RWPE2 (cell line): ENCODE data around the gene TPSD1.

Experiments
- ATAC-seq: fragments of 200-7000 bp; cut with Tn5 transposase; 3 replicates; pipeline ENCODE4 v1.9.1; 2021; ENCODE audit warnings: low read depth
- DNase-seq: peaks from one replicate; pipeline ENCODE4 v3.0.0-alpha.2; 2020; ENCODE audit warnings: low spot score
- H3K27ac ChIP-seq: fragments of 450-650 bp; 2 replicates; pipeline ENCODE4 v1.5.1; 2017; ENCODE audit warnings: mild to moderate bottlenecking; ENCODE audit not compliant: poor library complexity, severe bottlenecking
- H3K27me3 ChIP-seq: fragments of 250-450 bp; sonication (Bioruptor Pico); 2 replicates; pipeline ENCODE4 v1.5.1; 2021; ENCODE audit warnings: mild to moderate bottlenecking, moderate library complexity; ENCODE audit not compliant: insufficient read depth, poor library complexity, severe bottlenecking
- H3K36me3 ChIP-seq: fragments of 250-450 bp; sonication (Bioruptor Pico); 2 replicates; pipeline ENCODE4 v1.5.1; 2020; ENCODE audit warnings: low read depth, mild to moderate bottlenecking, moderate library complexity
- H3K4me1 ChIP-seq: fragments of 250-450 bp; sonication (Bioruptor Pico); 2 replicates; pipeline ENCODE4 v1.5.1; 2021; ENCODE audit warnings: mild to moderate bottlenecking, moderate library complexity; ENCODE audit not compliant: insufficient read depth, poor library complexity, severe bottlenecking
- H3K4me3 ChIP-seq: fragments of 250-450 bp; sonication (Bioruptor Pico); 2 replicates; pipeline ENCODE4 v1.5.1; 2021; ENCODE audit warnings: mild to moderate bottlenecking, moderate library complexity; ENCODE audit not compliant: severe bottlenecking
- H3K9me3 ChIP-seq: fragments of 250-450 bp; sonication (Bioruptor Pico); 2 replicates; pipeline ENCODE4 v1.5.1; 2021; ENCODE audit warnings: mild to moderate bottlenecking, moderate library complexity; ENCODE audit not compliant: severe bottlenecking
- CTCF ChIP-seq: fragments of 450-650 bp; IDR thresholded peaks from one replicate; pipeline ENCODE4 v1.5.1; 2017; ENCODE audit warnings: mild to moderate bottlenecking, moderate library complexity; ENCODE audit not compliant: poor library complexity, severe bottlenecking

The TPSD1 gene

DNA sequence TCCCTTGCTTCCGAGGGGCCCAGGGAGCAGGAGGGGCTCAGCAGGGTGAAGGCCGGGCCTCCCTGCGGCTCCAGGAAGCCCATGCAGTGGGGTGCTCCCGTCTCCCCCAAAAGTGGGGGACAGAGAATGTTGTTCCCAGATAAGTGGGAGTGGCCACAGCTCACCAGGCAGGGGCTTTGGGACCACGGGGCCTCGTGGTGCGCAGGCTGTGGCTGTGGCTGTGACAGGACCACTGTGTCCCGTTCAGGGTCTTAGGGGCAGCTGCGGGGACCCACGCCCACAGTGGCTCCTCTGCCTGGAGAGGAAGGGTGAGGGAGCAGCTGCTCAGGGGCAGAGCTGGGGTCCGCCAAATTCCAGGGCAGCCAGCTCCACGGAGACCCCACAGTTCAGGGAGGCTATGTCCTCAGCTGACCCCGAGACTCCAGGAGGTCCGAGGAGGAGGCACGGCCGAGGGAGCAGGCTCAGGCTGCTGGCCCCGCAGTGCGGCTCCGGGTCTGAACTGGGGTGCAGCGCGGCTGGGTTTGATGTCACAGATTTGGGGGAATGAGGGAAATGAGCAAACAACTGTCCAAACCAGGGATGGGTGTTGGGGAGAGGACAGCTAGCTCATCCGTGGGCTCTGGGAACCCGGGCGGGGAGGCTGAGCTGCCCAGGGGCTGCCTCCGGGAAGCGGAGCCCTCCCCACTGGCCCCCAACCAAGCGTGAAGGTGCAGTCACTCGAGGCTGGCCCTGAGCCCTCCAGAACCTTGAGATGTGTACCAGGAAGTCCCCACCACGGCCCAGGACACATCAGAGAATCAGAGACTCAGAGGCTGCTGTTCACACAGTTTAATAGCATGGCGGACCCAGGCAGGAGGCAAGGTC, 23.4 kb downstream of the TPSD1 start:
- Histone ChIP-seq H3K4me1 (no peaks in the 10 kb centered on the region), H3K9me3 (no peaks in the 10 kb centered on the region), H3K27me3 (peaks cover 5% of the 10 kb centered on the region), H3K36me3 (no peaks in the 10 kb centered on the region), H3K4me3 (no peak overlapping the region), H3K27ac (no peak overlapping the region)
- TF ChIP-seq CTCF: no peak
- DNase-seq (peak; percentile 61), ATAC-seq (no peak)

GRCh38 chr16:1279945-1280589, 24.2 kb downstream of the TPSD1 start:
- ATAC-seq: no peak
- Histone ChIP-seq H3K9me3 (no peaks in the 10 kb centered on the region), H3K27me3 (peaks cover 6% of the 10 kb centered on the region), H3K4me3 (no peak overlapping the region), H3K27ac (no peak overlapping the region), H3K4me1 (no peaks in the 10 kb centered on the region), H3K36me3 (no peaks in the 10 kb centered on the region)
- DNase-seq: peak; percentile 58
- no peak for TF ChIP-seq CTCF

GRCh38 chr16:1280783-1281182, 24.9 kb downstream of the TPSD1 start:
- H3K4me3 ChIP-seq: no peak overlapping the region
- H3K27ac ChIP-seq: no peak overlapping the region
- no peak for TF ChIP-seq CTCF
- no peak for DNase-seq
- H3K4me1 ChIP-seq: no peaks in the 10 kb centered on the region
- ATAC-seq: no peak
- H3K36me3 ChIP-seq: no peaks in the 10 kb centered on the region
- peaks cover 10% of the 10 kb centered on the region for H3K27me3 ChIP-seq
- H3K9me3 ChIP-seq: no peaks in the 10 kb centered on the region

DNA sequence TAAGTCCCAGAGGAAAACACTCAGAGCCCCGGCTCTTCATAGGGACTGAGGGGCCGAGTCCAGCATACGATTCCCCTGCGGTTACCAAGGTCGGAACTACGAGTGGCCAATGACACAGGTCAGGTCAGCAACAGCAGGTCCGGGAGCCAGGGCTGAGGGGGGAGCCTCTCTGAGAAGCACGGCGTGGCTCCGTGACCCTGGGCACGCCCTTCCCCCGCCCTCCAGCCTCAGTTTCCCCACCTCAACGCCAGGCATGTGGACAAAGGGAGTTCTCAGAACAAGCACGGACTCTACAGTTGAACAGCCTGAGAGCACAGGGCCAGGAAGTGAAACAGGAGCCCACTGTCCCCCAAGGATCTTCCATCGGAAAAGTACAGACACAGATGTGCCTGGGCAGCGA, 25.6 kb downstream of the TPSD1 start:
- Histone ChIP-seq H3K4me1 (no peaks in the 10 kb centered on the region), H3K9me3 (no peaks in the 10 kb centered on the region), H3K27me3 (peaks cover 16% of the 10 kb centered on the region), H3K4me3 (no peak overlapping the region), H3K36me3 (no peaks in the 10 kb centered on the region), H3K27ac (no peak overlapping the region)
- TF ChIP-seq CTCF: no peak
- DNase-seq (peak; percentile 50), ATAC-seq (no peak)
